IPS-18c (cell line): ENCODE data around the gene SLC12A9.
A peak's percentile ranks its signal among the peaks of the same experiment; 100 is the strongest.

Experiments
- H3K4me3 ChIP-seq: 2 replicates; pipeline ENCODE4 v1.7.0; 2013; ENCODE audit warnings: low read depth, mild to moderate bottlenecking, low read length, moderate library complexity; ENCODE audit not compliant: insufficient read depth
- H3K9me3 ChIP-seq: one replicate; pipeline ENCODE4 v1.6.1; 2013; ENCODE audit warnings: mild to moderate bottlenecking, low read length, moderate library complexity; ENCODE audit not compliant: control insufficient read depth, insufficient read depth

SLC12A9 gene

DNA sequence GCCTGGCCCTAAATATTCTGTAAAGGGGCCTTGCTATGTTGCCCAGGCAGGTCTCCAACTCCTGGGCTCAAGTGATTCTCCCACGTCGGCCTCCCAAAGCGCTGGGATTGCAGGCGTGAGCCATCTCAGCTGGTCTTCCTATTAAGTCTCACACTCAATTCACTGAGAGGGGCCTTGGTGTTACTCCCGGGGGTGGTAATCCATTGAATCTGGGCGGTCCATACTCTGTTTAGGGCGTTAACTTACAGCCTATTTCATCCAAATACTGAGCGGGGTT is 21.7 kb downstream of the SLC12A9 start:
- peak overlapping the region; percentile 94 for H3K4me3 ChIP-seq

DNA sequence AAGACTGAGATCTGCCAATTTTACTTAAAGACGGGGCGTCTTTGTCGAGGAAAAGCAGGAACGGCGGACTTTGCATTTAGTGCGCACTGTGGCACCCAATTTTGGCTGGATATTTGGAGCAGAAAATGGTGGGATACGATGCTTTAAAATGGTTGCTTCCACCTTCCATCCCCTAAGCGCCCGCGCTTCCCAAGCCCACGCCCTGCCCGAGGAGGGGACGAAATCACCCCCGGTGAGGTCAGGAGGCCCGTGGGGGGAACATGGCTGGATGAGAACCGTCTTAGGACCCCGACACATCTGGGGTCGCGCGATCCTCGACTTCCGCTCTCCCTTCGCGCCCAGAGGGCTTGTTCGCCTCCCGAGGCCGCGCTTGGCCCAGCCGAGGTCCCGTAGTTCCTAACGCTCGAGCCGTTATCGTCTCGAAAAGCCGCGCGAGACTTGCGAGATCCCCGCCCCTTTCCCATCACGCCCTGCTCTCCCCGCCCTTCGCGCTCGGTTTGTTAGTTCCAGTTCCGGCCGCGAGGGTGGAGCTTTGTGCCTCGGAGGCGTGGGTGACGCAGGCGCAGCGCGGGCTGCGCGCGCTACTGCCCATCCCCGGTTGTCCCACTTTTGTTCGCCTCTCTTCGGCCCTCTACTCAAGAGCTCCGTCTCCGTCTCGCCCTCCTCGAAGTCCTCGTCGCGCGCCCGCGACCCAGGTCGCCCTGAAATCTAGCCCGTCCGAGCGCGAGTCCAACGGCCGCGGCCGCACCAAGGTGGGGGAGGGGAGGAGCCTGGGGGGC is 22.3 kb downstream of the SLC12A9 start, which contains the start of gene SRRT:
SRRT (plus strand) TSS at position 527 of the 779 bp plus-strand sequence. CDS start 488 bp downstream, outside the sequence.
- Histone ChIP-seq H3K9me3 (peaks cover 2% of the 10 kb centered on the region), H3K4me3 (peak within 1 kb of the TSS; percentile 94)

More for the DNA sequence above, 21.7 kb downstream of the SLC12A9 start:
- H3K9me3 ChIP-seq, result peaks cover 2% of the 10 kb centered on the region

DNA sequence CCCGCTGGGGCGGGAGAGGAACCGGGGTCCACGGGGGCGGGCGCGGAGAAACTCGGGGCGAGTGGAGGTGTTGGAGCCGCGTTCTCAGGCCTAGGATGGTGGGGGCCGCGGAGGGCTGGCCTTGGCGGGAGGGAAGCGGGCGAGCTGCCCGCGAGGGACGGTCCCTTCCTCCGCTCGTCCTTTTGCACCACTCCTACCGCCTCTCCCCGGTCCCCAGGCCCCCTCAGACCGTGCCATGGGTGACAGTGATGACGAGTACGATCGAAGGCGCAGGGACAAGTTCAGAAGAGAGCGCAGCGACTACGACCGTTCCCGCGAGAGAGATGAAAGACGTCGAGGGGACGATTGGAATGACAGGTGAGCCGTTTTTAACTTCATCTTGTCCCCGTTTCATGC is 22.8 kb downstream of the SLC12A9 start:
- Histone ChIP-seq H3K9me3 (peaks cover 2% of the 10 kb centered on the region), H3K4me3 (peak overlapping the region; percentile 94)

DNA sequence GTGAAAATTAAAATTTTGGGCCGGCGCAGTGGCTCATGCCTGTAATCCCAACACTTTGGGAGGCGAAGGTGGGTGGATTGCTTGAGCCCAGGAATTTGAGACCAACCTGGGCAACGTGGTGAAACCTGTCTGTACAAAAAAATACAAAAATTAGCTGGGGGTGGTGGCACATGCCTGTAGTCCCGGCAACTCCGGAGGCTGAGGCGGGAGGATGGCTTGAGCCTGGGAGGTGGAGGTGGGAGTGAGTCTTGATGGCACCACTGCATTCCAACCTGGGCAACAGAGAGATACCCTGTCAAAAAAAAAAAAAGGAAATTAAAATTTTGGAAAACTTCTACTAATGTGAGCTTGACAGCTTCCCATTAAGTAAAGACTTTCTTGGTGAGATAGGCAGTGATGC is 25.5 kb downstream of the SLC12A9 start:
- Histone ChIP-seq H3K4me3 (no peak overlapping the region), H3K9me3 (no peaks in the 10 kb centered on the region)

DNA sequence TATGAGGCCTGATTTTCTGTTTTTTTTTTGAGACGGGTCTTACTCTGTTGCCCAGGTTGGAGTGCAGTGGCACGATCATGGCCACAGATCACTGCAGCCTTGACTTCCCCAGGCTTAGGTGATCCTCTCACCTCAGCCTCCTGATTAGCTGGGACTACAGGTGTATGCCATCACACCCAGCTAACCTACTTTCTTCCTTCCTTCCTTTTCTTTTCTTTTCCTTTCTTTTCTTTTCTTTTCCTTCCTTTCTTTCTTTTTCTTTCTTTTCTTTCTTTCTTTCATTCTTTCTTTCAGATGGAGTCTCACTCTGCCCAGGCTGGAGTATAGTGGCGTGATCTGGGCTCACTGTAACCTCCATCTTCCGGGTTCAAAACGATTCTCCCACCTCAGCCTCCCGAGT is 26.2 kb downstream of the SLC12A9 start:
- no peaks in the 10 kb centered on the region for H3K9me3 ChIP-seq
- H3K4me3 ChIP-seq, result no peak overlapping the region

DNA sequence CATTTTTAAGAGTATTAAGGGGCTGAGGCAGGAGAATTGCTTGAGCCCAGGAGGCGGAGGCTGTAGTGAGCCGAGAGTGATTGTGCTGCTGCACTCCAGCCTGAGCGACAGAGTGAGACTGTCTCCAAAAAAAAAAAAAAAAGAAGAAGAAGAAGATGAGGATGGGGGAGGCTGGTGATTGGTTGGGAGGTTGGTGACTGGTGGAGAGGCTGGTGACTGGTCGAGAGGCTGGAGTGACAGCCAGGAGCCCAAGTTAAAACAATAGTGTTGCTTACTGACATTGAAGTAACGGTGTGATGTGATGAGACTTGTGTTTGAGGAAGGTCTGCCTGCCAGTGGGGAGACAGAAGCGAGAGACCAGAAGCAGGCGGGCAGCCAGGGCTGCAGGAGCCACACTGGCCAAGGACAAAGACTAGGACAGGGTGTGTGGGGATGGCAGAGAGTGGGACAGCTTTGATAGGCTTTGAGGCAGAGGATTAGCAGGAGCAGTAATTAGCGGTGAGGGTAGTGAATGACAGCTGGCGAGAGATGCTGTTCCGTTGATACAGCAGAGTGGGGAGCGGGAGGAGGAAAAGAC is 27.3 kb downstream of the SLC12A9 start:
- Histone ChIP-seq H3K9me3 (no peaks in the 10 kb centered on the region), H3K4me3 (no peak overlapping the region)

DNA sequence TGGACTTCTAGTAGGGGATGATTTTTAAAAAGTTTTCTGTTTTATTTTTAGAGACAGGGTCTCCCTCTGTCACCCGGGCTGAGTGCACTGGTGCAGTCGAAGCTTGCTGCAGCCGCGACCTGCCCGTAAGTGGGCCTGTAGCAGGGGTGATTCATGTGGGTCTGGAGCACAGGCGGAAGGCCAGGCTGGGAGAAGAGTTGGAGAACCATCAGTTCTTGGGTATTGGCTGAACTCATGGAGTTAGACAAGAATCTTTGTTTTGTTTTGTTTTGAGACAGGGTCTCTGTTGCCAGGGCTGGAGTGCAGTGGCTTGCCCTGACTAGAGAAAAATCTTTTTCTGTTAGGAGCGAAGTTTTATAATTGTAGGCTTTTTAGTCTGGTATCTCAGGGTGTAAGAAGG is 28.1 kb downstream of the SLC12A9 start:
- H3K4me3 ChIP-seq, result no peak overlapping the region
- no peaks in the 10 kb centered on the region for H3K9me3 ChIP-seq

DNA sequence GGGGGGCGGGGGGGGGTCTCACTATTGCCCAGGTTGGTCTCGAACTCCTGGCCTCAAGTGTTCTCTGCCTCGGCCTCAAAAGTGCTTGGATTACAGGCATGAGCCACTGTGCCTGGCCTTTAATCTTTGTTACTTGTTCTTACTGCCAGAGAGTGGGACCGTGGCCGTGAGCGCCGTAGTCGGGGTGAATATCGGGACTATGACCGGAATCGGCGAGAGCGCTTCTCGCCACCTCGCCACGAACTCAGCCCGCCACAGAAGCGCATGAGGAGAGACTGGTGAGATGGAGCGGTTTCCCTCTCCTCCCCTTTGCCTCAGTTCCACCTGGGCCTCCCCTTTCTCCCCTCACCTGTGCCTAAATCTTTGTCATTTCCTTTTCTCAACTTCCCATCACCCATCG is 28.6 kb downstream of the SLC12A9 start:
- no peaks in the 10 kb centered on the region for H3K9me3 ChIP-seq
- H3K4me3 ChIP-seq, result no peak overlapping the region

DNA sequence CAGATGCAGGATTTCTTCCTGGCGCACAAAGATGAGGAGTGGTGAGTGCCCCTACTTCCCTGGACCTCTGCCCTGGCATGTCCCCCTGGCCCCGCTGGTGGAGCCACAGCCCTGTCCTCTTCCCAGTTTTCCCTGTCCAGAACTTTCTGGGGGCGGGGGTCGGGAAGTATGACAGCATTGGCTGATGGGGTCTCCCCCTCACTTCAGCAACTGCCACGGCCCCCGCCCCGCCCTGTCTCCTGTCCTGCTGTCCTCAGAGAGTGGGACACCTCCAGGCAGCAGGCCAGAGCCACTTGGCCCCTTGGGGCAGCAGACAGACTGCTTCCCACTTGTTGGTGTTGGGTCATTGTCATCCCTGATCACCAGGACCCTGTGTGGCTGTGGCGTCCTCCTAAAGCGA is 29.7 kb downstream of the SLC12A9 start:
- no peak overlapping the region for H3K4me3 ChIP-seq
- no peaks in the 10 kb centered on the region for H3K9me3 ChIP-seq

DNA sequence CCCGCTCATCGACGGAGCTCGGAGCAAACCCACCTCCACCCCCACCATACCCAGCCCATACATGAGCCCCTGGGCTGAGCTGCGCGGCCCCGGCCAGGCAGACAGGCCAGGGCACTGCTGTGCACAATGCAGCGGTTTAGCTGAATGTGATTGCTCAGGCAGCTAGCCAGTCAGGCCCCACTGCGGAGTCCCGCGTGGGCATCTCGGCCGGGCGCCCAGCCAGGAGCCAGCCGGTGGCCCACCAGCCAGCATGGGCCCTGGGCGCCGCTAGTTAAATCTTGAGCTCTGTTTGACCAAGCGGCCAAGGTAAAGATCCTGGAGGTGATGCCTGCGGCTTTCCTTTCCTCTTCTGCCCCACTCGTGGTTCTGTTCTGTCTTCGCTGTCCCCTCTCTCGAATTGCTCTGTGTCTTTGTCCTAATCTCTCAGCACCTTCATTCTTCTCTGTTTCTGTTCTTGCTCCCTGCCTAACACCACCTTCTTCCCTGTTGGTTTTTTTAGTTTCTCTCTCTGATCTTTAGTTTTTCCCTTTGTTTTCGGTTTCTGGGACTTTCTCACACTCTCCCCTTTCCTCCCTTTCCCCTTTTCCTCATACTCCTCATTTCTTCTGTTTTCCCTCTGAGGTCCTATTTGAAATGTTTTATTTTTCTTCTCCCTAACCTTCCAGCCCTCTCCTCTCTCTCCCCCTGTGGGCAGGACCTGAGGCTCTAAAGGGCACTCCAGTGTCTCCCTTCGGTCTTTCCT is 30.4 kb downstream of the SLC12A9 start:
- Histone ChIP-seq H3K4me3 (no peak overlapping the region), H3K9me3 (no peaks in the 10 kb centered on the region)

DNA sequence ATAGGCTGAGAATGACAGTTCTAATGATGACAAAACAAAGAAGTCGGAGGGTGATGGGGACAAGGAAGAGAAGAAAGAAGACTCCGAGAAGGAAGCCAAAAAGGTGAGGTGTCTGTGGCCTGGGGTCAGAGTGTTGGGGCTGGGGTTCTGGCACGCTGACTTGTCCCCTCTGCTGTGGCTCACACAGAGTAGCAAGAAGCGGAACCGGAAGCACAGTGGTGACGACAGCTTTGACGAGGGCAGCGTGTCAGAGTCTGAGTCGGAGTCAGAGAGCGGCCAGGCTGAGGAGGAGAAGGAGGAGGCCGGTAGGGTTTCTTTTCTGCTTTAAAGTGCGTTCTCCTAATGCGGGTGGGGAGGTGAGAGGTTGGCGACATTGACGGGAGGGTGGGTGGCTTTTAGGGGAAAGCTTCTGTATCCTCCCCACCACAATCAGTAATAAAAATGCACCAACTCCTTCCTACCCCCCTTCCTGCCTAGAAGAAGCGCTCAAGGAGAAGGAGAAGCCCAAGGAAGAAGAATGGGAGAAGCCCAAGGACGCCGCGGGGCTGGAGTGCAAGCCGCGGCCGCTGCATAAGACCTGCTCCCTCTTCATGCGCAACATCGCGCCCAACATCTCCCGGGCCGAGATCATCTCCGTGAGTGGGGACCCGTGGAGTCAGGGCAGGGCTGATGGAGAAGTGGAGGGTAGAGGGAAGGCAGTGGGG is 32.4 kb downstream of the SLC12A9 start:
- H3K4me3 ChIP-seq, result no peak overlapping the region
- H3K9me3 ChIP-seq, result peaks cover 4% of the 10 kb centered on the region

DNA sequence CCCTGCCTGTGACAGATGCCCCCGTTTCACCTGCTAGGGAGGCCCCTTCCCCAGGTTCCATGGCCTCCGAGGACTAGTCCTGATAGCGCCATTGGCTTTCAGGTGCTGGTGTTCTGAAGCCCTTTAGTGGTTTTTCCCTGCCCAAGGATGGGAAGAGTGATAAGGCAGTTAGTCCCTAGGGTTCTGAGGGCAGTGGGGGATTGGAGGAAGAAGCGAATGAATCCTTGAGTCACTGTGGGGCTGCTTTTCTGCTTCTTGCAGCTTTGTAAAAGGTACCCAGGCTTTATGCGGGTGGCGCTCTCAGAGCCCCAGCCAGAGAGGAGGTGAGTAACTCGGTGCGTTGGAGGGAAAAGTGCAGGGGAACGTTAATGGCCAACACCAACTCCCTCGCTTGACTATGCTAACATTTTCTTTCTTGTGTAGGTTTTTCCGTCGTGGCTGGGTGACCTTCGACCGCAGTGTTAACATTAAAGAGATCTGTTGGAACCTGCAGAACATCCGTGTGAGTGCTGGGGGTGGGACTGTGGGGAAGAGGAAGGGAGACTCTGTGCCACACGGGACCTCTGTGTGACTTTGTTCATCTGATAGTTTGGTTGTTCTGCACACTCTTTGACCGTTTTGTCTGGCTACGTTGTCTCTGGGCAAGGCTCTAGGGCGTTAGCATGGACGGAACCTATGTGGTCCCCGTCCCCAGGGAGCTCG is 33.1 kb downstream of the SLC12A9 start:
- Histone ChIP-seq H3K4me3 (peak overlapping the region; percentile 15; the same call in 1 of the 2 replicates), H3K9me3 (peaks cover 4% of the 10 kb centered on the region)

DNA sequence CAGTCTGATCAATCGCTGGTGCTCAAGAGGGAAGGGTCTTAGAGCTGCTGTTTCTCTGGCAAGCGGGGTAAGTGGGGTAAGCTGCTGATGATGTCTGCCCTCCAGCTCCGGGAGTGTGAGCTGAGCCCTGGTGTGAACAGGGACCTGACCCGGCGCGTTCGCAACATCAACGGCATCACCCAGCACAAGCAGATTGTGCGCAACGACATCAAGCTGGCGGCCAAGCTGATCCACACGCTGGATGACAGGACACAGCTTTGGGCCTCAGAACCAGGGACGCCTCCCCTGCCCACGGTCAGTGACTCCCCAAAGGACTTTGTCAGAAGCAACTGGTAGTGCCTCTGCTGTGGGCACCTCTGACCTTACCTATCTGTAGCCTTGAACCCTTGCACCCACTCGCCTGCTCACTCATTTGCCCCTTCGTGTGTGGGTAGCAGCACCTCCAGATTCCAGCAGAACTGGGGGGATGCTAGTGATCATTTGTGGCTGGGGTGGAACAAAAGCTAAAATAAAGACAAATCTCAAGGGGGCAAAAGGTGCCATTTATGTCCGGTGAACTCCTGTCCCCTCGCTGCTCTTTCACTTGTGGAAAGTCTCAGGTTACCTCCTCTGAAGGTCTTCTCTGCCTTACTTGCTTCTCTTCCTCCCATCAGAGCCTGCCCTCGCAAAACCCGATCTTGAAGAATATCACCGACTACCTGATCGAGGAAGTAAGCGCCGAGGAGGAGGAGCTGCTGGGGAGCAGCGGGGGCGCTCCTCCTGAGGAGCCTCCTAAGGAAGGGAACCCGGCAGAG is 33.8 kb downstream of the SLC12A9 start:
- Histone ChIP-seq H3K4me3 (peak overlapping the region; percentile 15; the same call in 1 of the 2 replicates), H3K9me3 (peaks cover 4% of the 10 kb centered on the region)

DNA sequence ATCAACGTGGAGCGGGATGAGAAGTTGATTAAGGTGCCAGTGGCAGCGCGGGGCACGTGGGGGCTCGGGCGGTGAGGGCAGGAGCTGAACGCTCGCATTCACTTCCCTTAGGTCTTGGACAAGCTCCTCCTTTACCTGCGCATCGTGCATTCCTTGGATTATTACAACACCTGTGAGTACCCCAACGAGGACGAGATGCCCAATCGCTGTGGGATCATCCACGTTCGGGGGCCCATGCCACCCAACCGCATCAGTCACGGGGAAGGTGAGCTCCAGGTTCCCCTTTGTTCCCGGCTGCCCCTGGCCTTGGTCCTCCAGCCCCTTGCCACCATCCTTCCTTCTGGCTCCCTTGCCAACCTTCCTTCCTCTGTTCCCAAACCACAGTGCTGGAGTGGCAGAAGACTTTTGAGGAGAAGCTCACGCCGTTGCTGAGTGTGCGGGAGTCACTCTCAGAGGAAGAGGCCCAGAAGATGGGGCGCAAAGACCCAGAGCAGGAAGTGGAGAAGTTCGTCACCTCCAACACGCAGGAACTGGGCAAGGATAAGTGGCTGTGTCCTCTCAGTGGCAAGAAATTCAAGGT is 34.5 kb downstream of the SLC12A9 start:
- Histone ChIP-seq H3K9me3 (peaks cover 4% of the 10 kb centered on the region), H3K4me3 (no peak overlapping the region)

DNA sequence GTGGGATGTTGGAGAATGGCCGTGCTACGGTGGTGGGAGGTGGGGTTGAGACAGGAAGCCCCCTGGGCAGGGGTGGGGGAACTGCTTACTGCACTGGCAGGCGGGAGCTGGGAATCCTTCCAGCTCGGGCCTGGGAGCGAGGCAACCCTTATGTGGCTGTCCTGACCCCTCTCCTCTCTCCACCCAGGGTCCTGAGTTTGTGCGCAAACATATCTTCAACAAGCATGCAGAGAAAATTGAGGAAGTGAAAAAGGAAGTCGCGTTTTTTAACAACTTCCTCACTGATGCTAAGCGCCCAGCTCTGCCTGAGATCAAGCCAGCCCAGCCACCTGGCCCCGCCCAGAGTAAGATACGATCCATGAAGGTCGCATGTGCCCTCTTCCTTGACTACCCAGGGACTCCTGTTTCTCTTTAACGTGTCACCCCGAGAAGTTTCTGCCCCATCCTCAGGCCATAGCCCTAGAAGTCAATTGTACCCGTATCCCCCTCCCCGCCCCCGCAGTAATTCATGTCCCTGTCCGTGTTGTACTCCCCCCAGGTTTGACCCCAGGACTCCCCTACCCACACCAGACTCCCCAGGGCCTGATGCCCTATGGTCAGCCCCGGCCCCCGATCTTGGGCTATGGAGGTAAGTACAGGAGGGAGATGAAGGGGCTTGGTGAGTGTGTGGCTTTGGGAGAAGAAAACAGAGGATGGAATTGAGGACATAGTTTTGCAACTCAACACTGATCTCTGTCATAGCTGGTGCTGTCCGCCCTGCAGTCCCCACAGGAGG is 35.2 kb downstream of the SLC12A9 start:
- peak overlapping the region; percentile 80 for H3K4me3 ChIP-seq
- H3K9me3 ChIP-seq, result peaks cover 4% of the 10 kb centered on the region
